HepG2 (cell line): ENCODE measurements around the gene QTRT2.

Experiments used
- ARNT ChIP-seq: fragments of 450-650 bp; IDR thresholded peaks from 2 replicates; pipeline ENCODE4 v1.6.1; 2017
- FOXC1 ChIP-seq: sonication (generic); formaldehyde crosslinking; IDR thresholded peaks from 2 replicates; pipeline ENCODE4 v1.8.0; 2022; ENCODE audit warnings: mild to moderate bottlenecking, missing genetic modification reagents, borderline replicate concordance
- JUND ChIP-seq: sonication (generic); formaldehyde crosslinking; IDR thresholded peaks from 2 replicates; pipeline ENCODE4 v1.8.0; 2022; ENCODE audit warnings: mild to moderate bottlenecking, missing genetic modification reagents
- MXD4 ChIP-seq: IDR thresholded peaks from 2 replicates; pipeline ENCODE4 v1.6.1; 2016; ENCODE audit warnings: mild to moderate bottlenecking, missing biosample characterization, missing genetic modification reagents
- POLR2A ChIP-seq, 2 experiments: IDR thresholded peaks; 2 replicates each; pipeline ENCODE4 v1.6.1; 2011; ENCODE audit warnings: low read depth in 2 of 2, low read length in 2 of 2, mild to moderate bottlenecking in 1 of 2, moderate library complexity in 1 of 2; ENCODE audit not compliant: insufficient read depth in 1 of 2
- SIX4 ChIP-seq: sonication (generic); formaldehyde crosslinking; IDR thresholded peaks from 2 replicates; pipeline ENCODE4 v1.4.0; 2020; ENCODE audit warnings: missing genetic modification reagents
- ZFY ChIP-seq: sonication (generic); formaldehyde crosslinking; IDR thresholded peaks from 2 replicates; pipeline ENCODE4 v1.4.0; 2020; ENCODE audit warnings: missing genetic modification reagents
- ZKSCAN8 ChIP-seq: IDR thresholded peaks from 2 replicates; pipeline ENCODE4 v1.6.1; 2016; ENCODE audit warnings: borderline replicate concordance, missing genetic modification reagents, missing compliant biosample characterization
- ZNF24 ChIP-seq: fragments of 450-650 bp; IDR thresholded peaks from 2 replicates; pipeline ENCODE4 v1.6.1; 2017; ENCODE audit warnings: antibody characterized with exemption, mild to moderate bottlenecking
- TF ChIP-seq, protein P1 (sequence below): sonication (generic); formaldehyde crosslinking; IDR thresholded peaks from 2 replicates; pipeline ENCODE4 v1.8.1; 2023; ENCODE audit warnings: mild to moderate bottlenecking, missing genetic modification reagents

DNA sequence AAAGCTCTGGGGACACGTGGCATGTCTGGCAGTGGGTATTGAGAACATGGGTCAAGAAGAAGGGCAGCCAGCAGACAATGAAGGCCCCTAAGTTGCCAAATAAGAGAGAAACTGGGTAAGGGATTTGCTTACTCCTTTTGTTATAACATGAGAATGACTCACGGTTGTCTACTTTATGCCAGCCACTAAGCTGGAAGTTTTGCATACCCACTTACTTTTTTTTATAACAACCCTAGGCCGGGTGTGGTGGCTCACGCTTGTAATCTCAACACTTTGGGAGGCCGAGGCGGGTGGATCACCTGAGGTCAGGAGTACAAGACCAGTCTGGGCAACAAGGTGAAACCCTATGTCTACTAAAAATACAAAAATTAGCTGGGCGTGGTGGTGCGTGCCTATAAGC is 72.3 kb downstream of the QTRT2 start:
- TF ChIP-seq JUND (CRISPR knock-in tag) (no peak), SIX4 (CRISPR knock-in tag) (no peak), ZFY (CRISPR knock-in tag) (no peak), ZKSCAN8 (no peak), ZNF24 (no peak), ARNT (no peak), MXD4 (CRISPR knock-in tag) (no peak), FOXC1 (CRISPR knock-in tag) (no peak), POLR2A (IDR thresholded peaks at IDR 0.05; ENCODE audit: insufficient read depth in 1 of 2, low read depth in 2 of 2, low read length in 2 of 2) (no peak)
- TF ChIP-seq, protein P1, sequence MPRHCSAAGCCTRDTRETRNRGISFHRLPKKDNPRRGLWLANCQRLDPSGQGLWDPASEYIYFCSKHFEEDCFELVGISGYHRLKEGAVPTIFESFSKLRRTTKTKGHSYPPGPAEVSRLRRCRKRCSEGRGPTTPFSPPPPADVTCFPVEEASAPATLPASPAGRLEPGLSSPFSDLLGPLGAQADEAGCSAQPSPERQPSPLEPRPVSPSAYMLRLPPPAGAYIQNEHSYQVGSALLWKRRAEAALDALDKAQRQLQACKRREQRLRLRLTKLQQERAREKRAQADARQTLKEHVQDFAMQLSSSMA = no peak
